HPDE6-E6E7 (cell line): ENCODE results near the gene TMEM238L.
"Not testable (repeated sequence)": the region's sequence is repeated elsewhere in the genome, so short reads cannot be mapped to it uniquely, and the experiment has no call there.

Experiments used
- DNase-seq: peaks from one replicate; pipeline ENCODE4 v3.0.0; 2011; ENCODE audit warnings: missing footprints; ENCODE audit errors: extremely low spot score

The TMEM238L gene, protein sequence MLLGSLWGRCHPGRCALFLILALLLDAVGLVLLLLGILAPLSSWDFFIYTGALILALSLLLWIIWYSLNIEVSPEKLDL

GRCh38 chr17:10803830-10804475 lies at the start of gene TMEM238L:
TSS of gene TMEM238L (minus strand) at chr17:10804099. CDS start at chr17:10803963, 136 bp downstream.
- no peak for DNase-seq

GRCh38 chr17:10846636-10847035 lies 42.7 kb upstream of the TMEM238L start:
- DNase-seq: not testable (repeated sequence)

DNA sequence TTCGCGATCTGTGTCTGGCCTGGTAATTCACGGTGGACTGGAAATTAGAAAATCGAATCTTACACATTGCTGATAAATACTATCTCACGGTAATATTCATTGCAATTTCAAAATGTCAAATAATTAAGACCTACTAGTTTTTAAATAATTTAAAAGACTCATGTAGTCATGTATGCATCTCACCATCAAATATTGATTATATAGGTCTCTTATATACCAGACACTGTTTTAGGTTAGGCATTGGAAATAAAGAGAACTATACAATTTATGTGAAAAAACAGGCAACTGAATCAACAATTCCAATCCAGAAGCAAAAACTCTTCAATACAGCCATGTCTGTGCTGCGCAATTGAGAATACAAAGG lies 41.5 kb upstream of the TMEM238L start:
- DNase-seq: no peak

GRCh38 chr17:10844621-10845387 lies 40.9 kb upstream of the TMEM238L start:
- peak; percentile 48 for DNase-seq

DNA sequence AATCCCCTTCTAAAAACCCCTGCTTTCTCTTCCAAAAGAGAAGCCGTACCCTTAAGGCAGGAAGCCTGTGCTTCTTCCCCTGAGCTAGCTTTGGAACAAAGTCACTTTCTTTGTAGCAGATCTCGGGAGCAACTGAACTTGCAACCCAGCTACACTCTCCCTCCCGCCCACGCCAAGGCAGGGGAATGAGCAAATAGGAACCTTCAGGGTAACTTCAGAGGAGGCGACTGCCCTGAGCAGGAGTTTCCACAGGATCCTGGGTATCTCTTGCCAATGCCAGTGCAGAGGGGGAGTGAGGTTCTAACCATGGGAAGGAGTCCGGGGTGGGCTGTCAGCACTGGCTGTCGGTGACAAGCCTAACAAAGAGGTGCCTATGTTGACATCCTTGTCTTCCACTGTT lies 39.9 kb upstream of the TMEM238L start:
- DNase-seq: no peak

DNA sequence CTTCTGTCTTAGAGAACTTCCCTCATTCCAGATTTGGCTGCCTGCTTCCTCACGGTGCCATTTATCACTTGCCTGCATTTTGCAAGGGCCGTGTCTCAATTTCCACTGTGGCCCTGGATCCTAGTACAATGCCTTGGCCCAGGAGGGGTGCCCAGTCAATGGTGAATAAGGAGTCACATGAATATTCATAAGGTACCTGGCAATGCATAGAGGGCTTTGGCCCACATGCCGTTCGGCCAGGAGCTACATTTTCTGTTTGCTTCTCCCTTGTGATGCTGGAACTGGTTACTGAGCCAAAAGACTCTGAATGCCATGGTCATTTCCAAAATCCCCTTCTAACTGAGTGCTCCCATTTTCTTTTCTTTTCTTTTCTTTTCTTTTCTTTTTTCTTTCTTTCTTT lies 38.8 kb upstream of the TMEM238L start:
- DNase-seq: no peak

GRCh38 chr17:10838682-10839081 lies 34.8 kb upstream of the TMEM238L start:
- DNase-seq: no peak

GRCh38 chr17:10837921-10838320 lies 34.0 kb upstream of the TMEM238L start, which contains the start of gene PIRT:
TSS of gene PIRT (minus strand) at chr17:10838087. CDS start at chr17:10825645, 12,442 bp downstream.
- DNase-seq: no peak

GRCh38 chr17:10836966-10837590 lies 33.2 kb upstream of the TMEM238L start:
- no peak for DNase-seq

DNA sequence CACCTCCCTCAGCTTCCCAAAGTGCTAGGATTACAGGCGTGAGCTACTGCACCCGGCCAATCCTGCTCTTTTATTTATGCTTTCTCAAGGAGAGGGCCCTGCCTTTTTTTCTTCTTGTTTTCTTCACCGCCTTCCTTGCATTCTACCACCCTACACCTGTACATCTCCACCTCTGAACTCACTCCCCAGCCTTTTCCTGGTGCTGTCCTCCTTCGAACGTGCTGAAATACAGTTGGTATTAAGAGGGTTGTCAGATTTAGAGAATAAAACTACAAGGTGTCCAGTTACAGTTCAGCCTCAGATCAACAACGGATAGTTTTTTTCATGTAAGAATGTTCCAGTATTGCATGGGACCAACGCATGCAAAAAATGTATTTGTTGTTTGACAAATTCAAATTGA lies 32.2 kb upstream of the TMEM238L start:
- no peak for DNase-seq

GRCh38 chr17:10831696-10832095 lies 27.8 kb upstream of the TMEM238L start:
- no peak for DNase-seq

- no peak for DNase-seq
These were observed 24.1 kb upstream of the TMEM238L start for GRCh38 chr17:10827898-10828552.

GRCh38 chr17:10824874-10825273 lies 21.0 kb upstream of the TMEM238L start:
- no peak for DNase-seq

DNA sequence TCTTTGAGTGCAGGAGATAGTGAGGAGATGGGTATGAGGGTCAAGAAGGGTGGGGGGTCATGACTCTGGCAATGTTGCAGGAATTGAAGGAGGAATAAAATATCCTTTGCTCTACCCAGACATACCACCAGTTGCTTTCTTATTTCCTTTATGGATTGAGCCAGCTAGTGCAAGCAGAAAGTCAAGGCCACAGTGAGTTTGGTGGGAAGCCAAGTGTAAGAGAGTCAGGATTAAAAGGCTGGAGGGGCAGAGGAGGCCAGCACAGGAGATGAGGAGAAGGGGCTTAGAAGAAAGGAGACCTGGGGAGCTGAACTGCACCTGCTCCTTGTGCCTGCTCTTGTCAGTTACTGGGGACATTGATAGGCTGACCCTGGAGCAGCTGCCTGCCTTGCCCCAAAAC lies 17.9 kb upstream of the TMEM238L start:
- DNase-seq: no peak

GRCh38 chr17:10821054-10821453 lies 17.2 kb upstream of the TMEM238L start:
- DNase-seq: no peak

- no peak for DNase-seq
These were observed 11.4 kb upstream of the TMEM238L start for GRCh38 chr17:10815319-10815718.

- no peak for DNase-seq
These were observed 10.2 kb upstream of the TMEM238L start for GRCh38 chr17:10814075-10814474.

- DNase-seq: no peak
These were observed 8.8 kb upstream of the TMEM238L start for GRCh38 chr17:10812674-10813073.

DNA sequence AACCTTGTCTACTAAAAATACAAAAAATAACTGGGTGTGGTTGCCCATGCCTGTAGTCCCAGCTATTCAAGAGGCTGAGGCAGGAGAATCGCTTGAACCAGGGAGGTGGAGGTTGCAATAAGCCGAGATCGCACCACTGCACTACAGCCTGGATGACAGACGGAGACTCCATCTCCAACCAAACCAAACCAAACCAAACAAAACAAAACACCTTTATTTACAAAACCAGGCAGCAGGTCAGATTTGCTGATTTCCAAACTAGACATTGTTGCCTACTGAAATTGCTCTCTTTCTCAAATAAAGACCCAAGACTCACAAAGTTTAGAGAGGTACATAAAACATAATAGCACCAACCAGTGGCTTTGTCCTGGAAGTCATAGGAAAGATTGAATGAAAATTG lies 5.7 kb upstream of the TMEM238L start:
- no peak for DNase-seq

GRCh38 chr17:10807704-10808128 lies 3.8 kb upstream of the TMEM238L start:
- no peak for DNase-seq

DNA sequence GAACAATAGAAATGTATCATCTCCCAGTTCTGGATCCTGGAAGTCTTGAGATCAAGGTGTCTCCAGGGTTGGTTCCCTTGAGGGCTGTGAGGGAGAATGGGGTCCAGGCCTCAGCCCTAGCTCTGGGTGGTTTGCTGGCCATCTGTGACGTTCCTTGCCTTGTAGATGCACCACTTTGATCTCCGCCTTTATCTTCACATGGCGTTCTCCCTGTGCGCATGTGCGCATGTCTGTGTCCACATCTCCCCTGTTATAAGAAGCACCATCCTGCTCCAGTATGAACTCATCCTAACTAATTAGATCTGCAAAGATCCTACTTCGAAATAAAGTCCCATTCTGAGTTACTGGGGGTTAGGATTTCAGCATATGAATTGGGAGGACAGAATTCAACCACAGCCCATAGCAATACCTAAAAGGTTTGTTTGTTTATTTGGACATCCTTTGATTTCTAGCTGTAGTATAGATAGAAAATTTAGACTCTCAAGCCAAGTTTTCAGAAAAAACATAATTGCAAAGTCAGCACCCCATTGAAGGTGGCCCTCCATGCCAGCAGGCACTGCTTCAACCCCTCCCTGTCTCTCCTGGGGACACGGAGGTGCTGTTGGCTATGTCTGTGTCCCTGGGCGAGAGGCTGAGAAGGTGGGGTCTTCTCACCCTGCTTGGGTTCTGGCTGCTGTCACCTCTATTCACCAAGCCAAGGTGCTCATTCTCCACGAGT lies 2.8 kb upstream of the TMEM238L start:
- DNase-seq: no peak
